IMR-90 (cell line): ENCODE data around the gene FBXW7. TPM values are rescaled to one million over a fixed set of nuclear protein-coding genes. Genes with fewer than 3 reads are reported as not detected.

ENCODE experiments used
- ATAC-seq: fragments of 200-7000 bp; cut with Tn5 transposase; 2 replicates; pipeline ENCODE4 v1.9.1; 2020; ENCODE audit warnings: low read depth, mild to moderate bottlenecking, moderate library complexity
- BruUV-seq: library from RNA; stranded (reverse); fragments of 400-500 nt; replicated peaks from 2 replicates; lab custom pipeline; 2021; lab: Mats Ljungman, UMichigan
- CTCF ChIA-PET: fragments of 300-600 bp; formaldehyde crosslinking; extraction: SDS; loops from one replicate; lab custom pipeline; 2021; ENCODE audit warnings: antibody characterized with exemption; lab: Yijun Ruan, JAX
- POLR2A ChIA-PET: fragments of 300-600 bp; sonication (Branson Sonifier 250); formaldehyde crosslinking; loops from one replicate; lab custom pipeline; 2022; ENCODE audit warnings: antibody characterized with exemption; ENCODE audit not compliant: unreplicated experiment; lab: Charles Lee
- DNase-seq: peaks from one replicate; pipeline ENCODE4 v3.0.0; 2013
- H2AFZ ChIP-seq: replicated peaks from 2 replicates; pipeline ENCODE3; 2013; ENCODE audit warnings: low read length, mild to moderate bottlenecking; ENCODE audit not compliant: poor library complexity
- H2AK5ac ChIP-seq: 2 replicates; pipeline ENCODE4 v1.6.1; 2013; ENCODE audit warnings: low read depth, low read length, inconsistent platforms
- H2AK9ac ChIP-seq: replicated peaks from 2 replicates; pipeline ENCODE3; 2013; ENCODE audit warnings: mild to moderate bottlenecking, low read depth, low read length, moderate library complexity; ENCODE audit not compliant: poor library complexity
- H2BK120ac ChIP-seq: 2 replicates; pipeline ENCODE4 v1.6.1; 2013; ENCODE audit warnings: low read depth, low read length, inconsistent platforms
- H2BK15ac ChIP-seq: 3 replicates; pipeline ENCODE4 v1.6.1; 2013; ENCODE audit warnings: low read depth, low read length, inconsistent platforms
- H2BK20ac ChIP-seq: 2 replicates; pipeline ENCODE4 v1.6.1; 2013; ENCODE audit warnings: low read depth, mild to moderate bottlenecking, inconsistent platforms, low read length, moderate library complexity
- H2BK5ac ChIP-seq: 2 replicates; pipeline ENCODE4 v1.6.1; 2013; ENCODE audit warnings: mild to moderate bottlenecking, low read depth, low read length, inconsistent platforms; ENCODE audit not compliant: poor library complexity, severe bottlenecking
- H3K14ac ChIP-seq: replicated peaks from 2 replicates; pipeline ENCODE4 v1.6.1; 2013; ENCODE audit warnings: low read depth, low read length, inconsistent platforms
- H3K18ac ChIP-seq: 2 replicates; pipeline ENCODE4 v1.6.1; 2013; ENCODE audit warnings: low read depth, low read length, control low read depth
- H3K23ac ChIP-seq: 2 replicates; pipeline ENCODE4 v1.6.1; 2013; ENCODE audit warnings: low read depth, low read length, inconsistent platforms
- H3K27ac ChIP-seq: 2 replicates; pipeline ENCODE4 v1.5.1; 2013; ENCODE audit warnings: mild to moderate bottlenecking, control low read depth, low read length; ENCODE audit not compliant: insufficient read depth
- H3K27me3 ChIP-seq: 2 replicates; pipeline ENCODE4 v1.6.1; 2013; ENCODE audit warnings: low read length; ENCODE audit not compliant: control insufficient read depth, insufficient read depth
- H3K36me3 ChIP-seq: 2 replicates; pipeline ENCODE4 v1.6.1; 2013; ENCODE audit warnings: low read length, mixed read lengths; ENCODE audit not compliant: control insufficient read depth, insufficient read depth
- H3K4ac ChIP-seq: 2 replicates; pipeline ENCODE4 v1.6.1; 2013; ENCODE audit warnings: low read depth, low read length, inconsistent platforms
- H3K4me1 ChIP-seq: 2 replicates; pipeline ENCODE4 v1.6.1; 2013; ENCODE audit warnings: low read length, mixed read lengths; ENCODE audit not compliant: control insufficient read depth, insufficient read depth
- H3K4me2 ChIP-seq: 2 replicates; pipeline ENCODE4 v1.6.1; 2013; ENCODE audit warnings: low read depth, mild to moderate bottlenecking, control low read depth, low read length, moderate library complexity
- H3K4me3 ChIP-seq: 2 replicates; pipeline ENCODE4 v1.5.1; 2013; ENCODE audit warnings: low read depth, mild to moderate bottlenecking, control low read depth, low read length, moderate library complexity; ENCODE audit not compliant: insufficient read depth
- H3K56ac ChIP-seq: 2 replicates; pipeline ENCODE4 v1.6.1; 2013; ENCODE audit warnings: low read length, inconsistent platforms; ENCODE audit not compliant: insufficient read depth; ENCODE audit errors: extremely low read depth
- H3K79me1 ChIP-seq, 2 experiments: 2 replicates each; pipeline ENCODE4 v1.6.1; 2013; ENCODE audit warnings: low read length in 2 of 2, inconsistent platforms in 1 of 2, low read depth in 1 of 2
- H3K9ac ChIP-seq: 2 replicates; pipeline ENCODE4 v1.6.1; 2013; ENCODE audit warnings: low read depth, low read length, control low read depth
- H3K9me1 ChIP-seq: 2 replicates; pipeline ENCODE4 v1.6.1; 2013; ENCODE audit warnings: low read length, inconsistent platforms; ENCODE audit not compliant: insufficient read depth
- H3K9me3 ChIP-seq: 2 replicates; pipeline ENCODE4 v1.6.1; 2013; ENCODE audit warnings: low read length; ENCODE audit not compliant: control insufficient read depth, insufficient read depth
- H4K20me1 ChIP-seq: 2 replicates; pipeline ENCODE4 v1.6.1; 2013; ENCODE audit warnings: low read length, inconsistent platforms; ENCODE audit not compliant: insufficient read depth
- H4K5ac ChIP-seq: 2 replicates; pipeline ENCODE4 v1.6.1; 2013; ENCODE audit warnings: mild to moderate bottlenecking, low read depth, low read length, control low read depth
- H4K8ac ChIP-seq, 2 experiments: 2 replicates each; pipeline ENCODE4 v1.6.1; 2013; ENCODE audit warnings: low read depth in 2 of 2, low read length in 2 of 2, control low read depth in 1 of 2, inconsistent platforms in 1 of 2
- H4K91ac ChIP-seq: 2 replicates; pipeline ENCODE4 v1.6.1; 2013; ENCODE audit warnings: low read depth, low read length, inconsistent platforms; ENCODE audit not compliant: insufficient read depth
- BHLHE40 ChIP-seq: fragments of 150-350 bp; IDR thresholded peaks from 2 replicates; pipeline ENCODE4 v1.6.1; 2016; ENCODE audit warnings: mild to moderate bottlenecking, low read depth, low read length
- CEBPB ChIP-seq: IDR thresholded peaks from 2 replicates; pipeline ENCODE4 v1.6.1; 2012; ENCODE audit warnings: low read depth, low read length, improper control_type of control experiment
- CHD1 ChIP-seq: IDR thresholded peaks from 2 replicates; pipeline ENCODE4 v1.6.1; 2012; ENCODE audit warnings: low read depth, low read length, improper control_type of control experiment
- CTCF ChIP-seq: conservative IDR thresholded peaks from 2 replicates; pipeline ENCODE4 v1.5.1; 2012; ENCODE audit warnings: mild to moderate bottlenecking, low read depth, low read length, improper control_type of control experiment
- ELK1 ChIP-seq: fragments of 150-350 bp; IDR thresholded peaks from 2 replicates; pipeline ENCODE4 v1.6.1; 2016; ENCODE audit warnings: low read depth, mild to moderate bottlenecking, low read length, moderate library complexity, borderline replicate concordance
- FOS ChIP-seq: fragments of 150-350 bp; IDR thresholded peaks from 2 replicates; pipeline ENCODE4 v1.6.1; 2016; ENCODE audit warnings: low read depth, low read length
- MAFK ChIP-seq: IDR thresholded peaks from 2 replicates; pipeline ENCODE4 v1.6.1; 2012; ENCODE audit warnings: low read depth, low read length, improper control_type of control experiment
- MAZ ChIP-seq: IDR thresholded peaks from 2 replicates; pipeline ENCODE4 v1.6.1; 2012; ENCODE audit warnings: low read depth, mild to moderate bottlenecking, low read length, improper control_type of control experiment, moderate library complexity, borderline replicate concordance
- MXI1 ChIP-seq: IDR thresholded peaks from 2 replicates; pipeline ENCODE4 v1.6.1; 2012; ENCODE audit warnings: low read depth, mild to moderate bottlenecking, low read length, moderate library complexity, borderline replicate concordance
- NFE2L2 ChIP-seq: fragments of 150-350 bp; IDR thresholded peaks from 2 replicates; pipeline ENCODE4 v1.6.1; 2016; ENCODE audit warnings: low read depth, mild to moderate bottlenecking, low read length
- SMC3 ChIP-seq: fragments of 150-350 bp; IDR thresholded peaks from 2 replicates; pipeline ENCODE4 v1.6.1; 2016; ENCODE audit warnings: low read depth, mild to moderate bottlenecking, antibody characterized with exemption, low read length, moderate library complexity
- WGBS, 2 experiments: methylation state at CpG; one replicate each; pipeline versions ENCODE4 v1.1.5 to v1.1.7; 2013; ENCODE audit warnings: missing lambda C conversion rate in 2 of 2; ENCODE audit not compliant: insufficient read length in 1 of 2; ENCODE audit errors: extremely low coverage in 2 of 2; 5-methylcytosine and 5-hydroxymethylcytosine counted together
- dilution Hi-C: fragments of 300-500 bp; cut with HindIII; formaldehyde crosslinking; loops from one replicate; pipeline ENCODE4 v1.14.3; 2018; ENCODE audit warnings: low sequenced_read_pairs; ENCODE audit not compliant: unreplicated experiment
- in situ Hi-C: fragments of 300-500 bp; cut with MboI; formaldehyde crosslinking; loops from 3 replicates; pipeline ENCODE4 v1.14.3; 2019; ENCODE audit warnings: low sequenced_read_pairs, inconsistent platforms, mixed read lengths
- intact Hi-C: fragments of 100-400 bp; cut with micrococcal nuclease; formaldehyde crosslinking; loops from 2 replicates; pipeline ENCODE4 v1.10.0; 2022
- polyA plus RNA-seq, 3 experiments: library from polyadenylated mRNA; depleted of rRNA; stranded (reverse); fragments of >200 nt; gene quantifications; 2 replicates each; pipeline ENCODE4 v1.2.3, GENCODE V29; 2012; ENCODE audit warnings: low replicate concordance in 1 of 3
- total RNA-seq: library from RNA; depleted of rRNA; stranded (reverse); fragments of >200 nt; gene quantifications from 2 replicates; pipeline ENCODE4 v1.2.3, GENCODE V29; 2012

FBXW7 gene
- total and polyA plus RNA-seq, 2 of the 4 experiments (the other 2 are of a cell fraction), result 7.2 to 27.4 TPM

- Histone ChIP-seq H3K18ac (no peak overlapping the region), H3K36me3 (no peaks in the 10 kb centered on the region), H3K4ac (peak overlapping the region; percentile 47), H4K20me1 (peaks cover 3% of the 10 kb centered on the region; the same call in 1 of the 2 replicates), H3K4me3 (no peak overlapping the region), H2AK5ac (no peak overlapping the region), H3K9ac (no peak overlapping the region), H4K5ac (no peak overlapping the region), H3K4me2 (peak overlapping the region; percentile 36; the same call in 1 of the 2 replicates), H2BK5ac (no peak overlapping the region), H3K23ac (peak overlapping the region; percentile 33; the same call in 1 of the 2 replicates), H4K8ac (no peak overlapping the region), H4K91ac (no peak overlapping the region), H3K56ac (no peak overlapping the region), H3K27me3 (no peaks in the 10 kb centered on the region), H3K9me1 (peaks cover 3% of the 10 kb centered on the region; the same call in 1 of the 2 replicates), H3K14ac (peak overlapping the region; percentile 29; the same call in 1 of the 2 replicates), H2BK15ac (no peak overlapping the region), H2AK9ac (no peak overlapping the region), H2BK20ac (0 out of 2 replicates have a peak overlapping the region, but pooled peaks have one; percentile 10), H3K79me1 (peaks cover 8 to 12% of the 10 kb centered on the region in 2 experiments), H3K4me1 (peaks cover 3% of the 10 kb centered on the region; the same call in 1 of the 2 replicates), H2BK120ac (no peak overlapping the region), H3K27ac (no peak overlapping the region), H2AFZ (no peak overlapping the region), H3K9me3 (no peaks in the 10 kb centered on the region)
- TF ChIP-seq CTCF, result no peak
- TF ChIP-seq CHD1, result no peak
- TF ChIP-seq MXI1, result no peak
- no peak for TF ChIP-seq MAZ
- TF ChIP-seq NFE2L2, result no peak
- TF ChIP-seq MAFK, result no peak
- TF ChIP-seq SMC3, result no peak
- TF ChIP-seq ELK1, result no peak
- TF ChIP-seq CEBPB, result no peak
- no peak for TF ChIP-seq BHLHE40
- TF ChIP-seq FOS, result no peak
- WGBS, 2 experiments, result no CpG with 5 or more reads among the region's 3 CpGs
- in situ Hi-C loops, result loop anchor here (25.0 kb wide), 1 partner anchor 1262 kb away; no protein-coding TSS in a partner anchor
- dilution Hi-C loops, result no loop called here
- POLR2A ChIA-PET, result interaction anchor here (0.6 kb wide), 1 partner anchor 12 kb away, joined by 14 read pairs; no protein-coding TSS in a partner anchor
- ATAC-seq (peak; percentile 27), DNase-seq (peak; percentile 22)
- CTCF ChIA-PET, result no interaction called here
- intact Hi-C loops, result loop anchor here (5.0 to 10.0 kb wide), 3 partner anchors 612 to 1012 kb away; partner anchors contain the start of gene GATB
- no TSS peak for BruUV-seq
Observed at GRCh38 chr4:152374606-152375285, 161.1 kb downstream of the FBXW7 start.
